T-helper 2 cell treated with Interferon-gamma antibody and Interleukin-4, amounts not matched to agents 5 μg/mL and 100 μg/mL, for 36 hours (primary cell): ENCODE results near the gene LIN37.

Experiments used
- DNase-seq: peaks from one replicate; pipeline ENCODE4 v3.0.0; 2021; ENCODE audit warnings: low spot score
- H3K27ac Mint-ChIP-seq: one replicate; pipeline ENCODE4 v1.8.0; 2021; ENCODE audit warnings: mild to moderate bottlenecking, mixed read lengths
- H3K27me3 Mint-ChIP-seq: one replicate; pipeline ENCODE4 v1.8.0; 2021; ENCODE audit warnings: low read depth, mixed read lengths
- H3K36me3 Mint-ChIP-seq: one replicate; pipeline ENCODE4 v1.8.0; 2021; ENCODE audit warnings: low read depth, mixed read lengths
- H3K4me1 Mint-ChIP-seq: one replicate; pipeline ENCODE4 v1.8.0; 2021; ENCODE audit warnings: low read depth, mixed read lengths
- H3K4me3 Mint-ChIP-seq: one replicate; pipeline ENCODE4 v1.8.0; 2022; ENCODE audit warnings: mild to moderate bottlenecking, moderate library complexity, mixed read lengths
- H3K9me3 Mint-ChIP-seq: one replicate; pipeline ENCODE4 v1.8.0; 2021; ENCODE audit warnings: mixed read lengths

The LIN37 gene

GRCh38 chr19:35725216-35725861 lies 23.0 kb upstream of the LIN37 start:
- Mint-ChIP-seq H3K27me3 (no peaks in the 10 kb centered on the region), H3K9me3 (no peaks in the 10 kb centered on the region), H3K4me1 (no peaks in the 10 kb centered on the region), H3K27ac (no peak overlapping the region), H3K36me3 (peaks cover 73% of the 10 kb centered on the region), H3K4me3 (no peak overlapping the region)
- DNase-seq, result no peak

DNA sequence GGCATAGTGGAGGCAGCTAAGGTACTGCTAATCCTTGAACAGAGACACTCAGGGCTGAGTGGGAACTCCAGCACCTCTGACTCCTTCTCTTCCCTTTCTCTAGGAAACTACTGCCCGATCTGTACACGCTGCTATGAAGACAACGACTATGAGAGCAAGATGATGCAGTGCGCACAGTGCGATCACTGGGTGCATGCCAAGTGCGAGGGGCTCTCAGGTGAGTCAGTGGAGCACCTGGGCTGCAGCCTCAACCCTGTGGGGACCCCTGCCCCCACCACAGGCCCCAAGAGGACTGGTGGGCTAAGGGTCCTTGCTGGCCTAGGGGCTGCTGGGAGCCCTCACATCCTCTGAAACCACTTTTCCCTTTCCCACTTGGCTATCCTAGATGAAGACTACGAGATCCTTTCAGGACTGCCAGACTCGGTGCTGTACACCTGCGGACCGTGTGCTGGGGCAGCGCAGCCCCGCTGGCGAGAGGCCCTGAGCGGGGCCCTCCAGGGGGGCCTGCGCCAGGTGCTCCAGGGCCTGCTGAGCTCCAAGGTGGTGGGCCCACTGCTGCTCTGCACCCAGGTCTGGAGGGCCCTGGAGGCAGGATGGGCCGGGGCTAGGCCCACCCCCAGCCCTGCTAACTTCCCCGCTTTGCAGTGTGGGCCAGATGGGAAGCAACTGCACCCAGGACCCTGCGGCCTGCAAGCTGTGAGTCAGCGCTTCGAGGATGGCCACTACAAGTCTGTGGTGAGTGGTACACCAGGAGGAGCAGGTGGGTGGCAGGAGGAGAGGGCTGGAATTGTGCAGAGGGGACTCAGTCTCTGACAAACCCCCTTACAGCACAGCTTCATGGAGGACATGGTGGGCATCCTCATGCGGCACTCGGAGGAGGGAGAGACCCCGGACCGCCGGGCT lies 21.1 kb upstream of the LIN37 start:
- no peak overlapping the region for H3K4me3 Mint-ChIP-seq
- H3K4me1 Mint-ChIP-seq, result no peaks in the 10 kb centered on the region
- no peak overlapping the region for H3K27ac Mint-ChIP-seq
- no peaks in the 10 kb centered on the region for H3K27me3 Mint-ChIP-seq
- DNase-seq, result no peak
- peaks cover 78% of the 10 kb centered on the region for H3K36me3 Mint-ChIP-seq
- H3K9me3 Mint-ChIP-seq, result no peaks in the 10 kb centered on the region

DNA sequence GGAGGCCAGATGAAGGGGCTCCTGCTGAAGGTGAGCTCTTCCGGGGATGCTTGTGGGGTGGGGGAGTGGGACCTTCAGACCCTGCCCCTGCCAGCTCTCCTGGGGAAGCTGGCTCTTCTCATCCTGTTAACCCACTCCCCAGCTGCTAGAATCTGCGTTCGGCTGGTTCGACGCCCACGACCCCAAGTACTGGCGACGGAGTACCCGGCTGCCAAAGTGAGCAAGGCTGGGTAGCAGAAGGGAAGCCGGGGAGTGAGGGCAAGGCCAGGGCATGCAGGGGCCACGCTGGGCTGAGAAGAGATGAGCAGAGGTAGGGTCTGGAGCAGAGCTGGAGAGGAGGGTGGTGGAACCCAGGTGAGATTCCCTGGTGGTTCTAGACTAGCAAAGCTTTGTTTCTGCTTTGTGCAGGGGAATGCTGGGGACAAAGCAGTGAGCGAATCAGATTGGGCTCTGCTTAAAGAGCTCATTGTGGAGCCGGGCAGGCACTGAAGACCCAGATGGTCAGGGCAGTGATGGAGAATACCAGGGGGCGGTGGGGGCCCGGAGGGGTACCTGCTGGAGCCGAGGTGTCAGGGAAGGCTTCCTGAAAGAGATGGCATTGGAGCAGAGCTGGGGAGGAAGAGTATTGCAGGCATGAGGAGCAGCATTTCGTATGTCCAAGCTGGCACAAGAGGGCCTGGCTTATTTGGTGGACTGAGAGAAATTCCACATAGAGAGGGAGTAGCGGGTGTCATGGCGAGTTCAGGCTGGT lies 20.2 kb upstream of the LIN37 start:
- H3K4me1 Mint-ChIP-seq, result no peaks in the 10 kb centered on the region
- H3K27ac Mint-ChIP-seq, result no peak overlapping the region
- no peak overlapping the region for H3K4me3 Mint-ChIP-seq
- H3K9me3 Mint-ChIP-seq, result no peaks in the 10 kb centered on the region
- H3K27me3 Mint-ChIP-seq, result no peaks in the 10 kb centered on the region
- H3K36me3 Mint-ChIP-seq, result peaks cover 72% of the 10 kb centered on the region
- no peak for DNase-seq

GRCh38 chr19:35729021-35729420 lies 19.4 kb upstream of the LIN37 start:
- Mint-ChIP-seq H3K4me3 (no peak overlapping the region), H3K27ac (no peak overlapping the region), H3K36me3 (peaks cover 68% of the 10 kb centered on the region), H3K4me1 (no peaks in the 10 kb centered on the region), H3K9me3 (no peaks in the 10 kb centered on the region), H3K27me3 (no peaks in the 10 kb centered on the region)
- DNase-seq, result no peak

- Mint-ChIP-seq H3K9me3 (no peaks in the 10 kb centered on the region), H3K27ac (no peak overlapping the region), H3K4me1 (no peaks in the 10 kb centered on the region), H3K4me3 (no peak overlapping the region), H3K27me3 (no peaks in the 10 kb centered on the region), H3K36me3 (peaks cover 70% of the 10 kb centered on the region)
- no peak for DNase-seq
These were observed 18.6 kb upstream of the LIN37 start for GRCh38 chr19:35729763-35730162.

DNA sequence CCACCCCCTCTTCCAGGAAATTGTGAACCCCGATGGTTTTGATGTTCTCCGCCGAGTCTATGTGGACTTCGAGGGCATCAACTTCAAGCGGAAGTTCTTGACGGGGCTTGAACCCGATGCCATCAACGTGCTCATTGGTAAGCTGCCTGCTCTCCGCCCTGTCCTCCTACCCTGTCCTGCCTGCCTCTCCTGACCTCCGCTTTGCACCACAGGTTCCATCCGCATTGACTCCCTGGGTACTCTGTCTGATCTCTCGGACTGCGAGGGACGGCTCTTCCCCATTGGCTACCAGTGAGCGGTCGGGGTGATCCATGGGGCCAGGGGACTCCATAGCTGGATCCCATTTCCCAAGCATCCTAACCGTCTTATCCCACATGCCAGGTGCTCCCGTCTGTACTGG lies 18.1 kb upstream of the LIN37 start:
- no peak for DNase-seq
- Mint-ChIP-seq H3K36me3 (peaks cover 68% of the 10 kb centered on the region), H3K27ac (no peak overlapping the region), H3K4me1 (no peaks in the 10 kb centered on the region), H3K27me3 (no peaks in the 10 kb centered on the region), H3K4me3 (no peak overlapping the region), H3K9me3 (no peaks in the 10 kb centered on the region)

DNA sequence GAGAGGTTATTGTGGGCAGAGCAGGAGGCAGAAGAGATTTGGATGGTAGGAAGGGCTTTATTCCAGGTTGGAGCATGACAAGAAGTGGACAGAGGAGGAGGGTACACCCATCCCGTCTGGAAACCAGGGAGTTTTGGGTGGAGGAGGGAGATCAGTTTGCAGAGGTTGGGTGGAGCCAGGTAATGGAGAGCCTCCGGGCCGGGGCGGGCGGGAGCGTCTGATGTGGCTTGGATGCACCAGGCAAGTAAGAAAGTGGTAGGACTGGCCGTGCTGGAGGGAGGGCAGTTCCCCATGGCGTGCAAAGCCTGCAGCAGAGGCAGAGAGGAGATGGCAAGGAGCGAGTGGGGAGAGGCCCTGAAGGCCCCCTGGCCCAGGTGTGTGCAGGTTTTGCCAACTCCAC lies 17.0 kb upstream of the LIN37 start:
- H3K9me3 Mint-ChIP-seq, result no peaks in the 10 kb centered on the region
- H3K4me3 Mint-ChIP-seq, result no peak overlapping the region
- no peak for DNase-seq
- no peaks in the 10 kb centered on the region for H3K27me3 Mint-ChIP-seq
- H3K4me1 Mint-ChIP-seq, result no peaks in the 10 kb centered on the region
- no peak overlapping the region for H3K27ac Mint-ChIP-seq
- peaks cover 63% of the 10 kb centered on the region for H3K36me3 Mint-ChIP-seq

GRCh38 chr19:35731779-35732405 lies 16.5 kb upstream of the LIN37 start:
- Mint-ChIP-seq H3K4me1 (peaks cover 3% of the 10 kb centered on the region), H3K27ac (no peak overlapping the region), H3K9me3 (no peaks in the 10 kb centered on the region), H3K4me3 (no peak overlapping the region), H3K36me3 (peaks cover 67% of the 10 kb centered on the region), H3K27me3 (no peaks in the 10 kb centered on the region)
- DNase-seq, result no peak

GRCh38 chr19:35732540-35733179 lies 15.7 kb upstream of the LIN37 start:
- H3K27me3 Mint-ChIP-seq, result no peaks in the 10 kb centered on the region
- no peak overlapping the region for H3K27ac Mint-ChIP-seq
- H3K4me1 Mint-ChIP-seq, result peaks cover 7% of the 10 kb centered on the region
- peaks cover 67% of the 10 kb centered on the region for H3K36me3 Mint-ChIP-seq
- no peak overlapping the region for H3K4me3 Mint-ChIP-seq
- no peaks in the 10 kb centered on the region for H3K9me3 Mint-ChIP-seq
- DNase-seq, result no peak

DNA sequence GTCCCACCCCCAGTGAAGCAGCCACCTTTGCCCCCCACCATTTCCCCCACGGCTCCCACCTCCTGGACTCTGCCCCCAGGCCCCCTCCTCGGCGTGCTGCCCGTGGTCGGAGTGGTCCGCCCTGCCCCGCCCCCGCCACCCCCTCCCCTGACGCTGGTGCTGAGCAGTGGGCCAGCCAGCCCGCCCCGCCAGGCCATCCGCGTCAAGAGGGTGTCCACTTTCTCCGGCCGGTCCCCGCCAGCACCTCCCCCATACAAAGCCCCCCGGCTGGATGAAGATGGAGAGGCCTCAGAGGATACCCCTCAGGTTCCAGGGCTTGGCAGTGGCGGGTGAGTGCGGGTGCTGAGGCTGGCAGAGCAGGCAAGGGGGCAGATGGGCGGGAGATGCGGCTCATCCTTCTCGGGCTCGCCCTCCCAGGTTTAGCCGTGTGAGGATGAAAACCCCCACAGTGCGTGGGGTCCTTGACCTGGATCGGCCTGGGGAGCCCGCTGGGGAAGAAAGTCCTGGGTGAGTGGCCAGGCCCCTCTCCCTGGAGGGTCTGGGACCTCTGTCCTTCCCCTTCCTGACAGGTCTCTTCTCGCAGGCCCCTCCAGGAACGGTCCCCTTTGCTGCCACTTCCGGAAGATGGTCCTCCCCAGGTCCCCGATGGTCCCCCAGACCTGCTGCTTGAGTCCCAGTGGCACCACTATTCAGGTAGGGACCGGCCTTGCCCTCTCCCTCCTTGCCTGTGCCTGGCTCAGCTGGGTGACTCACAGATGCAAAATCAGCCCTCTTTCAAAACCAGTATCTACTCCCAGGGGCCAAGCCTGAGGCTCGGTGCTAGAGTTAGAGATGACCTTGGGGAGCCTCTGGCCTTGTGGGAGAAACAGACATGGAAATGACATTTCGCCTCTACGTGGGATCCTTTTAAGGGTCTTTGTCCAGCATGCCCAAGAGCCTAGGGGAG lies 14.9 kb upstream of the LIN37 start:
- no peak overlapping the region for H3K4me3 Mint-ChIP-seq
- no peaks in the 10 kb centered on the region for H3K9me3 Mint-ChIP-seq
- peaks cover 7% of the 10 kb centered on the region for H3K4me1 Mint-ChIP-seq
- H3K27me3 Mint-ChIP-seq, result no peaks in the 10 kb centered on the region
- H3K36me3 Mint-ChIP-seq, result peaks cover 65% of the 10 kb centered on the region
- no peak overlapping the region for H3K27ac Mint-ChIP-seq
- DNase-seq, result no peak

DNA sequence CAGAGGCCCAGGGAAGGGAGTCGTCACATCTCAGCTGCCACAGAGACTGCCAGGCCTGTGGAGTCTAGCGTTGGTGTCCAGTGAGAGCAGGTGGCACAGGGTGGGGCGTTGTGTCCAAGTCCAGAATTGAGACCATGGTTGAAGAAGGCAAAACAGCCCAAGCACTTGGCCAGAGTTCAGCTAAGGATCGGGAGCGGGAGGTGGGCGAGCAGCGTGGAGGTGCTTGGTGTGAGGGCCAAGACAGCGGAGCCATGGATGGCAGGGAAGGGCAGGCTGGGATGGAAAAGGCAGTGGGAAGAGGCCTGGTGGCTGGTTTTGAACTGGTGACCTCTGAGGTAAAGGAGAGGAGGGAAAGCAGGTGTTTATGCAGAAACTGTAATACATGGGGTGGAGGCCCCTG lies 14.1 kb upstream of the LIN37 start:
- H3K4me3 Mint-ChIP-seq, result no peak overlapping the region
- peaks cover 7% of the 10 kb centered on the region for H3K4me1 Mint-ChIP-seq
- H3K27ac Mint-ChIP-seq, result peak overlapping the region; percentile 58
- no peaks in the 10 kb centered on the region for H3K9me3 Mint-ChIP-seq
- DNase-seq, result no peak
- peaks cover 64% of the 10 kb centered on the region for H3K36me3 Mint-ChIP-seq
- no peaks in the 10 kb centered on the region for H3K27me3 Mint-ChIP-seq

- Mint-ChIP-seq H3K4me3 (no peak overlapping the region), H3K4me1 (peaks cover 9% of the 10 kb centered on the region), H3K27me3 (no peaks in the 10 kb centered on the region), H3K36me3 (peaks cover 57% of the 10 kb centered on the region), H3K9me3 (no peaks in the 10 kb centered on the region), H3K27ac (peak overlapping the region; percentile 15)
- no peak for DNase-seq
These were observed 13.5 kb upstream of the LIN37 start for GRCh38 chr19:35734889-35735288.
